MM.1S (cell line): Measurements from ENCODE around the gene DDX1.

Source experiments
- DNase-seq: peaks from one replicate; pipeline ENCODE4 v3.0.0-alpha.2; 2015
- H2AFZ ChIP-seq: fragments of 300-600 bp; sonication (generic); 2 replicates; pipeline ENCODE4 v1.6.0; 2016; ENCODE audit warnings: antibody characterized with exemption, low read length
- H3F3A ChIP-seq: fragments of 300-600 bp; sonication (generic); 2 replicates; pipeline ENCODE4 v1.6.1; 2016; ENCODE audit warnings: mild to moderate bottlenecking, antibody characterized with exemption, low read length, moderate library complexity, mixed read lengths; ENCODE audit not compliant: insufficient read depth
- H3K27ac ChIP-seq: fragments of 300-600 bp; sonication (generic); 2 replicates; pipeline ENCODE4 v1.5.1; 2016; ENCODE audit warnings: mild to moderate bottlenecking, low read length
- H3K27me3 ChIP-seq: fragments of 300-600 bp; sonication (generic); replicated peaks from 2 replicates; pipeline ENCODE4 v1.6.0; 2016; ENCODE audit warnings: low read length; ENCODE audit not compliant: insufficient read depth
- H3K36me3 ChIP-seq: fragments of 300-600 bp; sonication (generic); replicated peaks from 2 replicates; pipeline ENCODE4 v1.6.1; 2016; ENCODE audit warnings: mild to moderate bottlenecking, low read length, mixed read lengths; ENCODE audit not compliant: insufficient read depth
- H3K4me1 ChIP-seq: fragments of 300-600 bp; sonication (generic); 2 replicates; pipeline ENCODE4 v1.6.1; 2016; ENCODE audit warnings: low read length, mixed read lengths
- H3K4me2 ChIP-seq: fragments of 300-600 bp; sonication (generic); 2 replicates; pipeline ENCODE4 v1.6.0; 2016; ENCODE audit warnings: low read depth, low read length
- H3K4me3 ChIP-seq: fragments of 300-600 bp; sonication (generic); 2 replicates; pipeline ENCODE4 v1.5.1; 2016; ENCODE audit warnings: low read length, mixed read lengths
- H3K79me2 ChIP-seq: fragments of 300-600 bp; sonication (generic); 2 replicates; pipeline ENCODE4 v1.6.1; 2016; ENCODE audit warnings: mixed run types, low read length, mixed read lengths
- H3K9ac ChIP-seq: fragments of 300-600 bp; sonication (generic); 2 replicates; pipeline ENCODE4 v1.6.1; 2016; ENCODE audit warnings: low read length, mixed read lengths
- H3K9me2 ChIP-seq: fragments of 300-600 bp; sonication (generic); replicated peaks from 2 replicates; pipeline ENCODE4 v1.6.1; 2016; ENCODE audit warnings: mild to moderate bottlenecking, low read length, mixed read lengths; ENCODE audit not compliant: insufficient read depth
- H3K9me3 ChIP-seq: fragments of 300-600 bp; sonication (generic); replicated peaks from 2 replicates; pipeline ENCODE4 v1.6.1; 2016; ENCODE audit warnings: mild to moderate bottlenecking, low read length, mixed read lengths; ENCODE audit not compliant: insufficient read depth
- H4K20me1 ChIP-seq: fragments of 300-600 bp; sonication (generic); 2 replicates; pipeline ENCODE4 v1.6.1; 2016; ENCODE audit warnings: mild to moderate bottlenecking, low read length, moderate library complexity, mixed read lengths; ENCODE audit not compliant: insufficient read depth
- EZH2 ChIP-seq: fragments of 300-600 bp; sonication (generic); optimal IDR thresholded peaks from 2 replicates; pipeline ENCODE3; 2017; ENCODE audit warnings: low read depth, mild to moderate bottlenecking, antibody characterized with exemption, low read length, mixed read lengths
- EZH2phosphoT487 ChIP-seq: fragments of 300-600 bp; sonication (generic); IDR thresholded peaks from 2 replicates; pipeline ENCODE4 v1.6.1; 2018; ENCODE audit warnings: antibody characterized with exemption, low read length
- TF ChIP-seq, protein P1 (sequence below): fragments of 300-600 bp; sonication (generic); IDR thresholded peaks from 2 replicates; pipeline ENCODE4 v1.5.1; 2016; ENCODE audit warnings: antibody characterized with exemption, low read length, mixed read lengths

DDX1 gene

DNA sequence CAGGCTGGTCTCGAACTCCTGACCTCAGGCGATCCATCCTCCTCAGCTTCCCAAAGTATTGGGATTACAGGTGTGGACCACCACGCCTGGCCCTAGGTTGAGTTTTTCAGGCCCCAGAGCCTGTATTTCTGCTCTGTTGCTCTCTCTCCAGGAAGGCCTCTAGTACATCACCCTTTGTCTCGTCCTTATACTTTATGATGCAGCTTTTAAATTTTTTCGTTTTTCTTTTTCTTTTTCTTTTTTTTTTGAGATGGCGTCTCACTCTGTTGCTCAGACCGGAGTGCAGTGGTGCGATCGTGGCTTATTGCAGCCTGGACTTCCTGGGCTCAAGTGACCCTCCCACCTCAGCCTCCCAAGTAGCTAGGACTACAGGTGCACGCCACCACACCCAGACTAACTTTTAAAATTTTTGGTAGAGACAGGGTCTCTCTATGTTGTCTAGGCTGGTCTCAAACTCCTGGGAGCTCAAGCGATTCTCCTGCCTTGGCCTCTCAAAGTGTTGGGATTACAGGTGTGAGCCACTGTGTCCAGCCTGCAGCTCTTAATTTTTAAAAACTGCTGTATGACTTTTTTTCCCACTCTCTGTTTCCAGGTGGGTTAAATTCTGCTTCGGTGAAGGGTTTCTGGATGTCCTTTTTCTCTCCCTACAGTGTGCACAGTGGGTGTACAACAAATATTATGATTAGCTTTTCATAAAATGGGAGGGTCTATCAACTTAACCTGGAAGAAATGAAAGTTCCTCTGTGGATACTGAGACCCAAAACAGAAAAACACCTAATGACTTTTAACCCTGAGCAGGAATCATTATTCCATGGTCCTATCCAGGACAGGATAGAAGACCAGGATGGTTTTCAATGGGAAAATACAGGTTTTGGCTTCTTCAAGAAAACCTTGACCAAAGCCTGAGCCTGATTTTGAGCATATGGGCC lies 47.9 kb downstream of the DDX1 start:
- Histone ChIP-seq H3K9me3 (no peaks in the 10 kb centered on the region), H3K9me2 (no peaks in the 10 kb centered on the region), H3K4me2 (no peak overlapping the region), H3F3A (peaks cover 7% of the 10 kb centered on the region; the same call in 1 of the 2 replicates), H3K9ac (no peak overlapping the region), H3K27ac (no peak overlapping the region), H3K79me2 (no peaks in the 10 kb centered on the region), H3K36me3 (no peaks in the 10 kb centered on the region), H3K4me1 (no peaks in the 10 kb centered on the region), H4K20me1 (no peaks in the 10 kb centered on the region), H2AFZ (no peak overlapping the region), H3K4me3 (no peak overlapping the region), H3K27me3 (no peaks in the 10 kb centered on the region)
- TF ChIP-seq EZH2phosphoT487 (no peak), EZH2 (no peak)
- TF ChIP-seq, protein P1, sequence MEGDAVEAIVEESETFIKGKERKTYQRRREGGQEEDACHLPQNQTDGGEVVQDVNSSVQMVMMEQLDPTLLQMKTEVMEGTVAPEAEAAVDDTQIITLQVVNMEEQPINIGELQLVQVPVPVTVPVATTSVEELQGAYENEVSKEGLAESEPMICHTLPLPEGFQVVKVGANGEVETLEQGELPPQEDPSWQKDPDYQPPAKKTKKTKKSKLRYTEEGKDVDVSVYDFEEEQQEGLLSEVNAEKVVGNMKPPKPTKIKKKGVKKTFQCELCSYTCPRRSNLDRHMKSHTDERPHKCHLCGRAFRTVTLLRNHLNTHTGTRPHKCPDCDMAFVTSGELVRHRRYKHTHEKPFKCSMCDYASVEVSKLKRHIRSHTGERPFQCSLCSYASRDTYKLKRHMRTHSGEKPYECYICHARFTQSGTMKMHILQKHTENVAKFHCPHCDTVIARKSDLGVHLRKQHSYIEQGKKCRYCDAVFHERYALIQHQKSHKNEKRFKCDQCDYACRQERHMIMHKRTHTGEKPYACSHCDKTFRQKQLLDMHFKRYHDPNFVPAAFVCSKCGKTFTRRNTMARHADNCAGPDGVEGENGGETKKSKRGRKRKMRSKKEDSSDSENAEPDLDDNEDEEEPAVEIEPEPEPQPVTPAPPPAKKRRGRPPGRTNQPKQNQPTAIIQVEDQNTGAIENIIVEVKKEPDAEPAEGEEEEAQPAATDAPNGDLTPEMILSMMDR = no peak
- DNase-seq = no peak

DNA sequence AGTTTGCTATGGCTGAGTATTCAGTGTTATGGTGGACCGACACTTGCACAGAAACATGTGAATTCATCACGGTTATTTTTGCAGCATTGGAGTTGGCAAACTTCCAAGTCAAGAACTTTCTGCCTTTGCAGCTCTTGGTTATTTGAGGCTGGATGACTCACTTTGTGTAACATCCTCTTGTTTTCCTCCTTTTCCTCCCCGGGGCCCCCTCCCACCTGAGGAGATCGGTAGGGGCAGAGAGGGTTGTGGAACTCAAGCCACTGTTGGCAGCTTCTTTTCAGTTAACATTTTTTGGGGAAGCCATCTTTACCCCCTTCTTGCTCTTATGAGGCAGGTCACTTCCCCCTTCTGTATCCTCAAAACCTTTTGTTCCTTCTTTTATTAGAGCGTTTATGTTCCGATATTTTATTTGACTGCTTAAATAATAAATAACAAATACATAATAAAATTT lies 48.6 kb downstream of the DDX1 start:
- Histone ChIP-seq H2AFZ (no peak overlapping the region), H3K27me3 (no peaks in the 10 kb centered on the region), H3K9ac (no peak overlapping the region), H3K27ac (no peak overlapping the region), H3K4me1 (no peaks in the 10 kb centered on the region), H3F3A (peaks cover 7% of the 10 kb centered on the region; the same call in 1 of the 2 replicates), H3K4me2 (no peak overlapping the region), H3K9me3 (no peaks in the 10 kb centered on the region), H3K9me2 (no peaks in the 10 kb centered on the region), H3K79me2 (no peaks in the 10 kb centered on the region), H3K36me3 (no peaks in the 10 kb centered on the region), H3K4me3 (no peak overlapping the region), H4K20me1 (no peaks in the 10 kb centered on the region)
- no peak for TF ChIP-seq EZH2phosphoT487
- TF ChIP-seq, protein P1 = no peak
- TF ChIP-seq EZH2 = no peak
- DNase-seq = no peak

DNA sequence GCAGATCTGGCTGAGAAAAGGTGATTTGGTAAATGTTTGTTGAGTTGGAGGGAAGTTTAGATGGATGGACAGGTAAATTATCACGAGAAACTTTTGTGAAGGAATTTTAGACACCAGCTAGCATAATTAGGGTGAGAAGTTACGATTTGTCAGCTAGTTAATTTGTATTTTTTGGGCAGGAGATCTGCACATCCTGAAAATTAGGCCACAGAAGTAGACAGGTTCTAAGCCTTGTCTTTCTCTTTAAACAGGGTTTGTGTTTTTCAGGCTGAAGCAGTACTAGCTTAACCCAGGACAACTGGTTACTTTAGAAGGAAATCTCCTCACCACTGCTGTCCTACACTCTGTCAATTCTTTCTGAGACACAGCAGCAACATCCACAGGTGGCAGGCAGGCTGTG lies 49.1 kb downstream of the DDX1 start:
- Histone ChIP-seq H3K79me2 (no peaks in the 10 kb centered on the region), H3K4me2 (no peak overlapping the region), H3K4me1 (no peaks in the 10 kb centered on the region), H3K9me3 (no peaks in the 10 kb centered on the region), H3K4me3 (no peak overlapping the region), H4K20me1 (no peaks in the 10 kb centered on the region), H3K27ac (no peak overlapping the region), H3K27me3 (no peaks in the 10 kb centered on the region), H3K9ac (no peak overlapping the region), H3K9me2 (no peaks in the 10 kb centered on the region), H2AFZ (no peak overlapping the region), H3F3A (peaks cover 7% of the 10 kb centered on the region; the same call in 1 of the 2 replicates), H3K36me3 (no peaks in the 10 kb centered on the region)
- no peak for DNase-seq
- TF ChIP-seq EZH2 = no peak
- TF ChIP-seq EZH2phosphoT487 = no peak
- TF ChIP-seq, protein P1 = no peak
